ENCODE results near the gene CNN3.

CNN3 gene

GRCh38 chr1:94922761-94923331 lies 4.1 kb downstream of the CNN3 start:
- DNase-seq = no peak

- DNase-seq = no peak
Measured at GRCh38 chr1:94921977-94922376, 4.9 kb downstream of the CNN3 start.

DNA sequence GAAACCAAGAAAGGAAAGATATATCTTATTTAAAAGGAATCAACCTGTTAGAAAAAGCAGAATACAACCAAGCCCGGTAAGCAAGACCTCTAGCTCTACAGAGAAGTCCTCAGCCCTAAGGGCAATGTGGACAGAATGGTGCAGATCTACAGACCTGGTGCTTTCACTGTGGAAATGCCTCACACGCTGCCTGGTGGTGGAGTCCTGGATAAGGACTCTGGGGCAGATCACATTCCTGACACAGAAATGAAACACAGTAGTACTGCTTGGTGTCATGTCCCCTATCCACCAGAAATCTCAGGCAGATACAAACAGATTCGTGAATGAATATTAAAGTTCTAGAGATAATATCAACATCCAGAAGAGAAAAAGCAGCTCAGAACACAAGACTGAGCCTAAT lies 6.8 kb downstream of the CNN3 start:
- DNase-seq = no peak

DNA sequence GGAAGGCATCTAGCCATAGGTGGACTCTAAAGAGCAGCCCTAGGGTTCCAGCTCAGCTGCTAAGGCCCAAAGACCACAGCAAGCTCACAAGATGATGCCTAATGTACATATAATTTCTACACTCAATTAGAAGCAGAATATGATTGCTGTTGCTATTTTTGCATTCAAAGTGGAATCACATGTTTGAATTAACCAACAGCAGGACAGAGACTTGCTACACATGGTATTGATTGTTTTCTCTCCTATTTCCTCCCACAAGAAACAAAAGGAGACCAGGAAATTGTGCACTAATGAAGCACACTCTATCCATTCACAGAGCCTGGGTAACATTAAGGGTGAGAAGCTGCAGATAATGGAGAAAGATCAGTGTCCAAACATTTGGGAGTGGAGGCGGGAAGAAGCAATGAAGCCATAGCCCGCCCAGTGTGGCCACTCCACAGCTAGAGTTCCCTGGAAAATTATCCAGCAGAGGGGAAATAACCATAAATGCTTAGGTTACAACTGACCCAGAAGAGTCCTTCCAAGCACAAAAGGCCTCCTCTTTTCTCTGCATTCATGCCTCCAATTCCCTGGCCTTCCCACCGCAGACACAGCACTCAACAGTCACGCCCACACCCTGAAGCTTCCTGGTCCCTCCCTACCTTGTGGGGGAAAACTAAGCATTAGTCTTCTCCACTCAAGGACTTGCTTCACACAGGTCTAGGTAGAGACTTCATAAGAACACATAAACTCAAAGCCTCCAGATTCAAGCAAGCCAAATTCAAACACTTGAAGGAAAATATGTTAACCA lies 7.5 kb downstream of the CNN3 start:
- DNase-seq = no peak

GRCh38 chr1:94917251-94917650 lies 9.7 kb downstream of the CNN3 start:
- DNase-seq = no peak

DNA sequence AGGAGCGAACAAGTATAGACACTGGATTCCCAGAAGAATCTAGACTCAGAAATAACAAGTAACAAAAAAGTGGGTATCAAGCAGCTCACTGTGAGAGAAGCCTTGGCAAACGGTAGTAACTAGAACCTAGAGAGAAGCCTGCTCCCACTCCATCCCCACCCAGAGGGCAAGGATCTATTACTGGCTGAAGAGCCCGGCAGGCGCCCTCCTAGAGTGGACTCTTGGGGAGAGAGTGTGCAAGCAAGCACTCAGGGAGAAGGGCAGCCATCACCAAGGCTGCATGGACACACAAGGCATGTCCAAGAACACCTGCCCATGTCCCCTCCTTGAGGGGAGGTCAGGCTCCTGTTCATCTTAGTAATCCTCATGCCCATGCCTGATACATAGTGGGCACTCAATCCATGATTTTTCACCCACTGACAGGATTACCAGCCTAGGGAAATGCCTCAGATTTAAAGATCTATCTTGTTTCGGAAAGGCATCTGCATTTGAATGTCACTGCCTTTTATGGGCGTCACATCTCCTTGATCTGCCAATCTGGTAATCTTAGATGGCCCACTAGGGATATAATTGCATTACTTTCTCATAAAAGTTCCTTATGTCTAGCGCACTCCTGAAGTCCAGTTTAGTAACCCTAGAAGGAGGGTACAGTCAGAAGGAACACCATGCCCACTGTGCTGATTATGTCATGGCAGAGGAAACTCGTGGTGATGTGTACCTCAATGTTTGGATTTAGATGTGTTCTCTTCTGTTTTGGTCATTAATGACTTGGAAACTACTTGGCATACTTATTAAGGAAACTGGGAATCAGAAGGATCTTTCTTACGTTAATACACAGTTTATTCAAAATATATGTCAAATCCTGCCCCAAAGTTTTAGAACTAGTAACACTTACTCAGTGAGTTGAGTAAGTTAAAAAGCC lies 14.4 kb downstream of the CNN3 start:
- no peak for DNase-seq

GRCh38 chr1:94909486-94909885 lies 17.4 kb downstream of the CNN3 start:
- DNase-seq = no peak

DNA sequence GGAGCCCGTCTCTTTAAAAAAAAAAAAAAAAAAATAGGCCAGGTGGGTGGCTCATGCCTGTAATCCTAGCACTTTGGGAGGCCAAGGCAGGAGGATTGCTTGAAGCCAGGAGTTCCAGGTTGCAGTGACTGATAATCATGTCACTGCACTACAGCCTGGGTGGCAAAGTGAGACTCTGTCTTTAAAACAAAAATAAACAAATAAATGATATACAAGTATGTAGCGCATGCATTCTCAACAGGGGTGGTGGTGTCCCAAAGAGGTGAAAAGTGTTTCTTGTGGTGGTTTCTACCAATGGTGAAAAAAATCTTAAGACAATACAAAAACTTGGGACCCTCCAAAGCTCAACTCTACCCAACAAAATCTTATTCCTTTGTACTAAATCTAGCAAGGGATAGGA lies 17.9 kb downstream of the CNN3 start:
- no peak for DNase-seq

DNA sequence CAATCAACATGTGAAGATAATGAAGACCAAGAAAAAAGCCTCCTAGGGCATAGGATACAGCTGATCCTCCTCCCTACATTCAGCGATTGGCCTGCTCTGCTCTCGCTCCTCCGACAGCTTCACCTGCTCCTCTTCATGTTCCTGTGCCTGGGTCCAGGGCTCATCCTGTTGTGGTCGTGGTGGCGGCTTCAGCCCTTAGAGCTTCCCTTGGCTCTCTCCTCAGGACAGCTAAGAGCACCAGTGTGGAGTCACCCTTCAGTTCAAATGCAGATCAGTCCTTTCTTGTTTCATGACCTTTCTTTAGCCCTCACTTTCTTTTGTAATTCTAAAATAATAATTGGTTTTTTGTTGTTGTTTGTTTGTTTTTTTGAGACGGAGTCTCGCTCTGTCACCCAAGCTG lies 18.7 kb downstream of the CNN3 start:
- no peak for DNase-seq

DNA sequence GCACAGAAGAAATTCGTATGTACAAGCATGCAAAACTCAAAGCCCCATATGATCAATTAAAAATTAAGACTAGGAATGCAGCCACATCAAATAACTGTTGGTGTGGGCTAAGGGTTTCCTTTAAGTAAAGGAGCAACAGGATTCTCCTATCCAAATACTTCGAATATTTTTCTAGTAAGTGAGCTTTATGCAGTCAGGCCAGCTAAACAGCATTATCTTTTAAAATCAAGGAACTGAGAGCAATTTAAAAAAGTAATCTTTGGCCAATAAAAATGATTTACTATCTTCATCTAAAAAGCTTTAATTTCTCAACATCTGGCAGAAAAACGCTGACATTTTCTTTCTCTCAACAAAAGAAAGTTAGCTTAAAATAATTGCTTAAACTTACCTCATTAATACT lies 19.8 kb downstream of the CNN3 start:
- DNase-seq = no peak

- no peak for DNase-seq
Measured at GRCh38 chr1:94906382-94906781, 20.5 kb downstream of the CNN3 start.

DNA sequence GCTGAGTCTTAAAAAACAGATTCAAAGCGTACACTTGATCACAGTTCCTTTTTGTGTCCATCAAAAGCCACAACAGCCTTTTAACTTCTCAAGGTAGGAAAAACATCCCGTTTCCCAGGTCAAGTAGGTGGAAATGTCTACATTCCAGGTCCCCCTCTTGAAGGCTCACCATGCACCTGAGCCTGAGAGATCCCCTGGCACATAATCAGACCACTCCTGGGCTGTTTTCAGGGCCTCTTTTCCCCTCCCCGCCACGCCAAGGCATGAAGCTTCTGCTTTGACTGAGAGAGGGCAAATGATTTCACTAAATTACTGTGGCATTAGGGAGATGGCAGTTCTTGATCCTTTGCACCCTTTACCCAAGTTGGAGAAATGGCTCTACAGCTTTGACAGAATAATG lies 21.7 kb downstream of the CNN3 start:
- DNase-seq = no peak

DNA sequence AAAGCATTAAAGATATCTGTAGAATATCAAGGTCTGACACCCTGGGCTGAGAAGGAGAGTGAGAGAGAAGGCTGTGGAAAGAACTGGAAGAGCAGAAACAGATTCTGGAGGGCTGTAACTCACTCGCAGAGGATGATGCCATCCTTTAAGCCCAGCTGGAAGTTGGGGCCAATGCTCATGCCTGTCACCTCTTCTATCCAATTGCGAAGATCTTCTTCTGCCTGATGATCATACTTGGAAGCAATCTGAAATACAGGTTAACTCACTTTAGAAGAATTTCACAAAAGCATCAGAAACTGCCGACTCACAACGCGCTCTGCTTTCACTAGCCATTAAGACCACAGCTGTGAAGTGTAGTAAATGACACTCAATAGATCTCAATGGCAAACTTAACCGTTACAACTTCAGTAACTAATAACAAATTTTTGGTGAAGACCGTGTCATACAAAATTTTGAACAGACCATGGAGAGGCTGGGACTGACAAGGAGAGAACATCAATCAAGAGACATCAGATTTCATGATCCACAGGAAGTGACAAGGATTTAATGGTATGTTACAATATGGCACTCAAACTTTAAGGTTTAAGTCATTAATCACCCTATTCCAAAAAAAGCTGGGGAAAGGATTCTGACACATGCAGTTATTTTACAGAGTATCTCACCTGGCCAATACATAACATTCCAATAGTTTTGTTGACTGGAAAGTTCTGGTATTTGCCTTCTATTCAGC lies 23.5 kb downstream of the CNN3 start:
- no peak for DNase-seq

DNA sequence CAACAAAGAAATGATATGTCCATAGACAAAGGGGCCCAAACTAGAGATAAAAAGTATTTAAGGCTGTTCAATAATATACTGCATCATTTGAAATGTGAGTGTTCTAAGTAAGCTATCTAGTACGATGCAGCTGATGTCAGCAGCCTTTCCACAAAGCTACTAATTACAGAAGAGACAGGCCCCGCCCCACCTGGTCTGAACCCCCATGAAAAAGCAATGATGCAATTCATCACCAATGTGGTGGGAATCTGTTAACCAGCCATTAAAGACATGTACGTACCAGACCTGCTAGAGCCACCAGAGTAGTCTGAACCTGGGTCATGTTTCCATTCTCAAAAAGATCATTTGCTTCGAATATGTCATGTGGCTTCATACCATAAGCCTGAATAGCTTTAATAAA lies 25.1 kb downstream of the CNN3 start:
- DNase-seq = no peak

DNA sequence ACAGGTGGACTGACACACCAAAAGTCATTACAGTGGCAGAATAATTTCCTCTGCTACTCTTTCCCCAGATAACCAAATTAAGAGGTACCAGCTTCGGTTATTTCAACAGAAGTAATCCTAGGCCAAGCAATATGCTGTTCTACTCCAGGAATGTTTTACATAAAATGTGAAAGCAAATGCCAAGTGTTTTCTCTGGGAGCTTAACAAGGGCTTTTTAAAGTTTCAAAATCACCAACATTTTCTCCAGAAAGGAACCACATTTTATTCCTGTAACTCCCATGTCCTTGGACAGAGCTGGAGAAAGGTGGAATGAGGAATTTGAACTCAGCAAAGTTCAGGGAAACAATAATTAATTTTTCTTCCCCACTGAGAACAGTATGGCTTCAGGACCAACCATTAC lies 27.2 kb downstream of the CNN3 start:
- DNase-seq = no peak

- no peak for DNase-seq
Measured at GRCh38 chr1:94898491-94899385, 28.2 kb downstream of the CNN3 start.

GRCh38 chr1:94895518-94895917 lies 31.4 kb downstream of the CNN3 start:
- DNase-seq = no peak

DNA sequence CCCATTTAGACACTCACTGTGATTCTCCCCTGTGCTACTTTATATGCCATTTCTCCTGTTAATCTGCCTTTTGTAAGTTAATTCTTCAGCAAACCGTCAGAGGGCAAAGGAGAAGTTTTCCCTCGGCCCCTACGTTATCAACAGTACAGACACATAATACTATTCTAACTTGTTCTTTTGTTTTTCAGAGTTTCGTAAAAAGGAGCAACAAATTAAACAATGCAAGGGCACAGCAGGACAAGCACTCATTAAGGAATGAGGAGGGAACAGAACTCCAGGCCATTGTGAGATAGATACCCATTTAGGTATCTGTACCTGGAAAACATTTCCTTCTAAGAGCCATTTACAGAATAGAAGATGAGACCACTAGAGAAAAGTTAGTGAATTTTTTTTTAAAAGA lies 32.3 kb downstream of the CNN3 start:
- DNase-seq = no peak

DNA sequence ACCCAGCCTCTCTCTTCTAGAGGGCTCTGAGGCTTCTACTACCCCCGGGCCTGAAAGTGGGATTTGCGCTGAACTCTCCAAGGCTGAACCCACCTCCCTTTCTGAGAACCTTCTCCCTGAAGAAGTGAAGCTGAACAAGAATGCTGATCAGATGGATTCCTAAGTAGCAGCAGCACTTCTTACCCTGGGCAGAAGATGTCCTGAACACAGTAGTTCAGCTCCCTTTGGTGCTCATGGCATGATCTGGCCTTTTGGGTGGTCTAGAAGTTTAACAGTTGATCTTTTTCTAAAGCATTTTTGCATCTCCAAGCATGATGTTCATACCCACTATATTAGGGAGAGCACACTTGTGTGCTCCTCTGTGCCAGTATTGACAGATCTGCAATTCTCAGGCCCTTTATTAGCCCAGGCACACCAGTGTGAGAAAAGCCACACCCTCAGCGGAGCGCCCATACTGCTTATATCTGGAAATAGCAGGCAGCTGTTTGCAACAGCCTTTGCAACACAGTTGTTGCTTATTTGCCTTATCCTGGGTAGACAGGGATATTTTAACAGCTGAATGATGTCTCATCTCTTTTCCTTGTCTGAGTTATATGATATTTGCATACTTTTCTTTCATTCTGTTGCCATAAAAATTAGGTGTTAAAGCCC lies 34.2 kb downstream of the CNN3 start:
- DNase-seq = no peak

DNA sequence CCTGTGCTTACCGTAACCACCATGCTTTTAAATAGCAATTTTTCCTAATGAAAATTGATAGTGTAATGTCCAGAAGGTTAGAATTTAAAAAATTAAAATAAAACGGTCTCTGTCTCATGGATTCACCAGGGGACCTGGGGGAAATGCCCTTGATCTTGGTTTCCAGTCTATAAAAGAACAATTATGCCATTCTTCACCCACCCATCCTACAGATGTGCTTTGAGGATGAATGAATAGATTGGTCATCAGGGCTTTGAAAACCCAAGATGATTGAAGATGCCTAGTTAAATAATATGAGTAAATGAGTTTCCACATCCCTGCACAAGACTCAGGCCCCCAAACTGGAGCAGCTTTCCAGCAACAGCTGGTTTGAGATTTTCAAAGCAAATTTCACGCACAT lies 38.7 kb downstream of the CNN3 start:
- DNase-seq = no peak

DNA sequence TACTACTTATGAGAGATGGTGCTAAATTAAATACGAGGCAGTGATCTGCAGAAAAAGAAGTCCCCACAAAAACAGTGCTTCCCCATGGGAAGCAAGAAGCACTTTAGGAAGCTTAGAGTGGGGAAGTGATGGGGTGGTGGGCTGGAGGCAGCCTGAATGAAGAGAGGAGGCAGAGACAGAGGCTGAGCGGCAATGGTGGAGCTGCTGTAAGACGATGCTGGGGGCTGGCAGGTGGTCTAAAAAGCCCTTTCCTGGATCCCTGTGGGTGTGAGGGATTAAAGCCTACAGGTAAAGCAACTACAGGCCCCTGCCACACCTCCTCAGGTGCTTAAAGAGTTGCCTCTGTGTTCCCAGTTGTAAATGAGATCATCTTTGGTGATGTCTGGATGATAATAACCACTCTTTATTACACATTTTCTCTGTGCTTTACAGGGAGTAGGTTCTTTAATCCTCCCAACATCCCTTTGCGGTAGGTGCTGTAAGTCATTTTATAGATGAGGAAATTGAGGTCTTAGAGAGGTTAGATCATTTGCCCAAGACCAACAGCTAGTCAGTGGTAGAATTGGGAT lies 39.2 kb downstream of the CNN3 start:
- DNase-seq = no peak
